DOHH2 (cell line): ENCODE data around the gene PIP4K2C.

Experiments
- H3F3A ChIP-seq: fragments of 200-600 bp; sonication (generic), shearing (Covaris generic); 2 replicates; pipeline ENCODE4 v1.6.0; 2016; ENCODE audit warnings: antibody characterized with exemption, mild to moderate bottlenecking; ENCODE audit not compliant: control insufficient read depth, insufficient read depth
- H3K27ac ChIP-seq: fragments of 200-600 bp; sonication (generic); 2 replicates; pipeline ENCODE4 v1.5.1; 2014; ENCODE audit warnings: low read depth, mild to moderate bottlenecking, low read length, moderate library complexity
- H3K27me3 ChIP-seq: fragments of 200-600 bp; sonication (generic); 2 replicates; pipeline ENCODE4 v1.6.1; 2014; ENCODE audit warnings: mild to moderate bottlenecking, low read length, mixed read lengths; ENCODE audit not compliant: control insufficient read depth
- H3K36me3 ChIP-seq: fragments of 200-600 bp; sonication (generic); 2 replicates; pipeline ENCODE4 v1.6.1; 2014; ENCODE audit warnings: mild to moderate bottlenecking, low read length, moderate library complexity, mixed read lengths; ENCODE audit not compliant: control insufficient read depth
- H3K4me1 ChIP-seq: fragments of 200-600 bp; sonication (generic); 2 replicates; pipeline ENCODE4 v1.6.1; 2014; ENCODE audit warnings: mild to moderate bottlenecking, low read length, mixed read lengths; ENCODE audit not compliant: control insufficient read depth
- H3K4me2 ChIP-seq: fragments of 200-600 bp; sonication (generic); 2 replicates; pipeline ENCODE4 v1.6.0; 2014; ENCODE audit warnings: mild to moderate bottlenecking, low read length, moderate library complexity
- H3K4me3 ChIP-seq: fragments of 200-600 bp; sonication (generic); 2 replicates; pipeline ENCODE4 v1.5.1; 2014; ENCODE audit warnings: mild to moderate bottlenecking, low read length, mixed read lengths
- H3K79me2 ChIP-seq: fragments of 200-600 bp; sonication (generic); 2 replicates; pipeline ENCODE4 v1.6.1; 2014; ENCODE audit warnings: mild to moderate bottlenecking, low read length, mixed read lengths; ENCODE audit not compliant: control insufficient read depth
- H3K9me2 ChIP-seq: fragments of 200-600 bp; sonication (generic); replicated peaks from 2 replicates; pipeline ENCODE4 v1.6.1; 2014; ENCODE audit warnings: mild to moderate bottlenecking, low read length, mixed read lengths; ENCODE audit not compliant: control insufficient read depth
- H3K9me3 ChIP-seq: fragments of 200-600 bp; sonication (generic); 2 replicates; pipeline ENCODE4 v1.6.1; 2014; ENCODE audit warnings: antibody characterized with exemption, low read length, mixed read lengths; ENCODE audit not compliant: control insufficient read depth, insufficient read depth
- H4K20me1 ChIP-seq: fragments of 200-600 bp; sonication (generic); 2 replicates; pipeline ENCODE4 v1.6.0; 2014; ENCODE audit warnings: low read depth, mild to moderate bottlenecking, antibody characterized with exemption, low read length, moderate library complexity; ENCODE audit not compliant: control insufficient read depth, insufficient read depth
- EZH2phosphoT487 ChIP-seq: fragments of 200-600 bp; sonication (generic); IDR thresholded peaks from 2 replicates; pipeline ENCODE4 v1.6.1; 2017; ENCODE audit warnings: borderline replicate concordance, mild to moderate bottlenecking, antibody characterized with exemption, low read length, moderate library complexity, mixed read lengths
- TF ChIP-seq, protein P1 (sequence below): fragments of 200-600 bp; sonication (generic); IDR thresholded peaks from one replicate; pipeline ENCODE4 v1.5.1; 2014; ENCODE audit warnings: antibody characterized with exemption, mild to moderate bottlenecking, low read depth, low read length; ENCODE audit not compliant: poor library complexity, severe bottlenecking

The PIP4K2C gene

DNA sequence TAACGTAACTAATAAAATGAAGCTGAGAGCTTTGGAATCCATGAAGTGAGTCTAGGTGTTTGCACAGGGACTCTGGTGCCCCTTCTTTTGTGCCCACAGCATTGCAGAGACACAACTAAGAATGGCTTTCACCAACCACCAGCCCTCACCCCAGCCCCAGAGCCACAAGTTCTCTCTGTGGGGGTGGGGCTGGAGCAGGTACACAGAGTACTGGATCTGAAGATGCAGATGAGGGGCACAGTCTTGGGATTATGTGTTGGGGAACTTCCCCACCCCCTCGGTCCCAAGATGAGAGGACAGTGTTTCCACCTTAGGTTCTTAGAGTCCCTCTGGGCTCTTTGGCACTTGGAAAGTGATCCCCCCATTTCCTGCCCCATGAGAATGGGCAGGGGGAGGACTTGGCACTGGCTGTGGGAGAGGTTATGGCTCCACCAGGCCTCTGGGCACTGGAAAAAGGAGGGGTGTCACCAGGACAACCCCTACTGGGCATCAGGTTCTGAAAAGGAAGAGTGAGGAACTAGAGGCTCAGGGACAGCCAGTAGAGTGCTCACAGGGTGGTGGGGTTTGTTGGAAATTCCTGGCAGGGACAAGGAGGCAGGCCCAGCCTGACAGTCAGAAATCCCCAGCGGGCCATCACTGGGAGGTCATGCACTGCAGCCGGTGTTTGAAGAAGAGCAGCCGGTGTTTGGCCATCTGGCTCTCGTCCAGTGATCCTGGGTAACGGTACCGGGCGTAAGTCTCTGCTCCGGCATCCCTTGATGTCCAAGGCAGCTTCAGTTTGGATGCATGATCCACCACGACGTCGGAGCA, 35.3 kb downstream of the PIP4K2C start:
- Histone ChIP-seq H4K20me1 (no peaks in the 10 kb centered on the region), H3K27ac (no peak overlapping the region), H3K4me1 (no peaks in the 10 kb centered on the region), H3K9me2 (no peaks in the 10 kb centered on the region), H3K27me3 (peaks cover 95% of the 10 kb centered on the region), H3K9me3 (no peaks in the 10 kb centered on the region), H3F3A (0 out of 2 replicates have a peak, but pooled peaks cover 2% of the 10 kb centered on the region), H3K4me2 (no peak overlapping the region), H3K4me3 (no peak overlapping the region), H3K79me2 (no peaks in the 10 kb centered on the region), H3K36me3 (no peaks in the 10 kb centered on the region)
- TF ChIP-seq, protein P1, sequence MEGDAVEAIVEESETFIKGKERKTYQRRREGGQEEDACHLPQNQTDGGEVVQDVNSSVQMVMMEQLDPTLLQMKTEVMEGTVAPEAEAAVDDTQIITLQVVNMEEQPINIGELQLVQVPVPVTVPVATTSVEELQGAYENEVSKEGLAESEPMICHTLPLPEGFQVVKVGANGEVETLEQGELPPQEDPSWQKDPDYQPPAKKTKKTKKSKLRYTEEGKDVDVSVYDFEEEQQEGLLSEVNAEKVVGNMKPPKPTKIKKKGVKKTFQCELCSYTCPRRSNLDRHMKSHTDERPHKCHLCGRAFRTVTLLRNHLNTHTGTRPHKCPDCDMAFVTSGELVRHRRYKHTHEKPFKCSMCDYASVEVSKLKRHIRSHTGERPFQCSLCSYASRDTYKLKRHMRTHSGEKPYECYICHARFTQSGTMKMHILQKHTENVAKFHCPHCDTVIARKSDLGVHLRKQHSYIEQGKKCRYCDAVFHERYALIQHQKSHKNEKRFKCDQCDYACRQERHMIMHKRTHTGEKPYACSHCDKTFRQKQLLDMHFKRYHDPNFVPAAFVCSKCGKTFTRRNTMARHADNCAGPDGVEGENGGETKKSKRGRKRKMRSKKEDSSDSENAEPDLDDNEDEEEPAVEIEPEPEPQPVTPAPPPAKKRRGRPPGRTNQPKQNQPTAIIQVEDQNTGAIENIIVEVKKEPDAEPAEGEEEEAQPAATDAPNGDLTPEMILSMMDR: no peak
- TF ChIP-seq EZH2phosphoT487: no peak

DNA sequence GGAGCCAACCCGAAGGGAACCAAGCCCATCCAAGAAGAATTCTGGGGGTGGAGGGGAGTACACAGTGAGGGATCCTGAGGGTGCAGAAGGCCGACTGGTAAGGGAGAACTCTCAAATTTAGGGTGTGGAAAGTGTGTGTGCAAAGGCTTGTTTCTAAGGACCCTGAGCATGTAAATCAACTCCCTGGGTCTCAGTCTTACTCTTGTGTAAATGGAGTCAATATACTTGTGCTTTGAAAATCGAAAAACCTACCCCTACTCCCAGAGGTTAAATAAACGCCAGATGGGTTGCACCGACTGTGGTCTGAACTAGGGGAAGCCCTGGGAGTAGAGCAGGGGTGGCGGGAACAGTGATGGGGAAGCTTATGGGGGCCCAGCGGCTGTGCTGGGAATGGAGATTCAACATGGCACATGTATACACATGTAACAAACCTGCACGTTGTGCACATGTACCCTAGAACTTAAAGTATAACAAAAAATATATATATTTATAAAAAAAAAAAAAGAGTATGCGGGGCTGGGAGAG, 36.0 kb downstream of the PIP4K2C start:
- no peak for TF ChIP-seq EZH2phosphoT487
- TF ChIP-seq, protein P1: no peak
- Histone ChIP-seq H3K79me2 (no peaks in the 10 kb centered on the region), H3F3A (0 out of 2 replicates have a peak, but pooled peaks cover 2% of the 10 kb centered on the region), H3K4me3 (no peak overlapping the region), H3K9me2 (no peaks in the 10 kb centered on the region), H3K4me2 (no peak overlapping the region), H3K27me3 (peaks cover 95% of the 10 kb centered on the region), H3K4me1 (no peaks in the 10 kb centered on the region), H4K20me1 (no peaks in the 10 kb centered on the region), H3K36me3 (no peaks in the 10 kb centered on the region), H3K27ac (no peak overlapping the region), H3K9me3 (no peaks in the 10 kb centered on the region)

DNA sequence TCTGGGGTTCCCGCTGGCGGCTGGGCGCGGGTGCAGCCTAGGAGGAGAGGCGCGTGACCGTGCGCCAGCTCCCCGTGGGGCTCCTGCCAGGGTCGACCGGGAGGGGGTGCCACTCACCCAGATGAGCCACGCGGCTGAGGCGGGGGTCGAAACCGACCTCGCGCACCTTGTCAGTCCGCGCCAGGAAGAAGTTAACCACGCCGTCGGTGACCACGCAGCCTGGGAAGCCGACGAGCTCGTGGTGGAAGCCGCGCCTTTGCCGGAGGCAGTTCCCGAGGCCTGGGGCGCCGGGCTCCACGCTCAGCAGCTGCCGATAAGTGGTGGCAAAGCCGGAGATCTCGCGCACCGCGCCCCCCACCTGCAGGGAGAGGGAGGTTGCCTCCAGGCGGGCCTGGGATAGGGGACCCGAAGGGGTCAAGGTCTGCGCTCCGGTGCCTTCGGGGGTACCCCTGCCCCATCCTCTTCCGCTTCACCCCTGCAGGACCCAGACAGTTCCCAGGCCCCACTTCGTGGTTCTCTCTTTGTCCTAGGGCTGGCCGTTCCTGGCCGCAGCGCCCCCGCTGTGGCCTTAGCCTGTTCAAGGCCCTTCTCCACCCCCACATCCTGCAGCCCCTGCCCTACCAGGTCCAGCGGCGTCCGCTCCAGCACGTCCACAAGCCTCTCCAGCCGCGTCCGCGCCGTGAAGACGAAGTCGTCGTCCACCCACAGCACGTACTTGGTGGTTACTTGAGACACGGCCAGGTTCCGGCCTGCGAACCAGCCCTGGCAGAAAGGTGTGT, 36.7 kb downstream of the PIP4K2C start:
- TF ChIP-seq, protein P1: peak; percentile 22
- TF ChIP-seq EZH2phosphoT487: peak; percentile 65; the same call in 1 of the 2 replicates
- Histone ChIP-seq H4K20me1 (no peaks in the 10 kb centered on the region), H3K4me2 (no peak overlapping the region), H3K4me3 (no peak overlapping the region), H3K27ac (no peak overlapping the region), H3F3A (0 out of 2 replicates have a peak, but pooled peaks cover 2% of the 10 kb centered on the region), H3K27me3 (peaks cover 95% of the 10 kb centered on the region), H3K4me1 (peaks cover 4% of the 10 kb centered on the region), H3K79me2 (no peaks in the 10 kb centered on the region), H3K9me3 (no peaks in the 10 kb centered on the region), H3K36me3 (no peaks in the 10 kb centered on the region), H3K9me2 (no peaks in the 10 kb centered on the region)
